Measurements from ENCODE around the gene STAMBP.
"Not testable (repeated sequence)": the region's sequence is repeated elsewhere in the genome, so short reads cannot be mapped to it uniquely, and the experiment has no call there.

STAMBP gene

GRCh38 chr2:73887596-73888353 is 59.0 kb downstream of the STAMBP start:
- peak; percentile 33 for DNase-seq (ENCODE audit: low read depth)

DNA sequence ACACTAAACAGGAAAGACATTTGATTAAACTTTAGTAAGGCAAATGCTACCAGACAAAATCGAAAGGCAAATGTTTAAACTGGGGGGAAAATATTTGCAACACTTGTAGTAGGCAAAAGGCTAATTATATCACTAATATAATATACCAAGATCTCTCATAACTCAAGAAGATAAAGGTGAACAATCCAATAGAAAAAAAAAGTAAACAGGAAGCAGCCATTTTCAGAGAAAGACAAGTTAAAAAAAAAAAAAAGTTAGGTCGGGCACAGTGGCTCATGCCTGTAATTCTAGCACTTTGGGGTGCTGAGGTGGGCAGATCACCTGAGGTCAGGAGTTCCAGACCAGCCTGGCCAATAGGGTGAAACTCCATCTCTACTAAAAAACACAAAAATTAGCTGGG is 59.6 kb downstream of the STAMBP start:
- DNase-seq (ENCODE audit: low read depth): no peak

DNA sequence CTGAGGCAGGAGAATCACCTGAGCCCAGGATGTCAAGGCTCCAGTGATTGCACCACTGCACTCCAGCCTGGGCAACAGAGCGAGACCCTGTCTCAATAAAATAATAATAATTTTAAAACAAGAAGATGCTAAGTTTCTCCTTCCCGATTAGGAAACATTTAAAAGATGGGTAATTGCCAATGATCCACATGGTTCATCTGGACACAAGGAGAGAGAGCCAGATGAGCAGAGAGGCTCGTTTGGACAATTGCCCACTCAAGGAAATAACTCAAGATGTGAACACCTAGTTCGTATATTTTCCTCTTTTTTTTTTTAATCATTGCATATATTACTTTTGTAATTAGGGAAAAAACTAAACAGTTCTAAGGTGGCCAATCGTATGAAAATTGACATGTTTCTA is 60.4 kb downstream of the STAMBP start:
- DNase-seq (ENCODE audit: low read depth): no peak

DNA sequence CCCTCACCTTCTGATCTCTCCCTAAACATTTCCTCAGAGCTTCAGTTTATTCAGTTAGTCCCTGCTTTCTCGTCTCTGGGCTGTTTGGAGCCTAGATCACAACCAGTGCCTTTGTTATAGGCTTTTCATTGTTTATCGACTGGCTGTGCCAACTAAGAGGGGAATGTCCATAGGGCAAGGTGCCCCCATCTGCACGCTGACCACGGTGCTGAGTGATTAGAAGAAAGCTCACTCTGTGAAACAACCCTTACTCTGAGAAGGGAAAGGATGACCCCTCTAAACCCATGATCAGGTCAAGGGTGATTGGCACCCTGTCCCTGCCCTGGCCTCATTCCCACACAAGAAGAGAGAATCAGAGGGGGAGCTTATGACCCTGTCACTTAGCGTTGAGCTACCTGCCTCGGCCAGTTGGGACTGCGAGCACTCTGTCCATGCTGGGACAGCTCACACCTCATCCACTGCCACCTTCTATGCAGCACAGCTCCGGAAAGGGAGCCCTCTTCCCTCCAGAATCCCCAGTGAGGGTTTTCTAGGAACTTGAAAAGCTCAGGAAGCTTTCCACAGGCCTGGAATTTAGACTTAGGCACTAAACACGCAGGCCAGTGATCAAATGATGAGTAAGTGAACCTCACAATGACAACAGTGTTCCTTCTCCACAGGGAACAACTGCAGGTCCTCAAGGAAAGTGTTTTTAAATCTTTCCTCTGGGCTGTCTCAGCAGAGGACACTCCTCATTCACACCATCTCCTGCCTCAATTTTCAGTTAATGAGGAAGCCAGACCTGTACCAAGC is 61.7 kb downstream of the STAMBP start:
- DNase-seq (ENCODE audit: low read depth): no peak

DNA sequence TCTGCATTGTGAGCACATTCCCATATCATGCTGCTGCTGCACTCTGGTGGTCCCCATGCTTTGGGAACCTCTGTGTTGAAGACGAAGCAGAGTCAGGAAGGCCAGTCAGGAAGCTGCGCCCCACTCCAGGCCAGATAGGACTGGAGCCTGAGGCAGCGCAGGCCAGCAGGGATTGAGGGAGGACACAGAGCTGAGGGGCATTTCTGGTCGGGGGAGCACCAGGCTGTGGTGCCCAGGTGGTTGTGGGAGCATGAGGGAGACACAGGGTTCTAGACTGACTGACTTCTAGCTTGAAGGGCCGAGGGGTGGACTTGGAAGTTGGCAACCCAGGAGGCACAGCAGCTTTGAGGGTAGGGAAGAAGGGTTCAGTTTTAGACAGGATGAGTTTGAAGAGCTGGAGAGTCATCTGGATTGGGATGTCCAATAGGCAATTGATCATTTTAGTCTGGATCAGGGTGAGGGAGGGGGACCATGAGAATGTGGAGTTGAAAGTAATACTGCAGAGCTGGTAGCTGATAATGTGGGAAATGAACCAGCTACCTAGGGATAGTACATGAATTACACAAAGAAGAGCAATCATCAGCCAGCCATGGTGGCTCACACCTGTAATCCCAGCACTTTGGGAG is 62.6 kb downstream of the STAMBP start:
- no peak for DNase-seq (ENCODE audit: low read depth)

- DNase-seq (ENCODE audit: low read depth): peak; percentile 16
Measured at GRCh38 chr2:73892631-73893329, 64.0 kb downstream of the STAMBP start, which contains the start of gene ACTG2. Gene ACTG2, plus strand, starts transcription at chr2:73893008. Its CDS starts 8,304 bp downstream, at chr2:73901312.

- no peak for DNase-seq (ENCODE audit: low read depth)
Measured at GRCh38 chr2:73893764-73894474, 65.2 kb downstream of the STAMBP start.

DNA sequence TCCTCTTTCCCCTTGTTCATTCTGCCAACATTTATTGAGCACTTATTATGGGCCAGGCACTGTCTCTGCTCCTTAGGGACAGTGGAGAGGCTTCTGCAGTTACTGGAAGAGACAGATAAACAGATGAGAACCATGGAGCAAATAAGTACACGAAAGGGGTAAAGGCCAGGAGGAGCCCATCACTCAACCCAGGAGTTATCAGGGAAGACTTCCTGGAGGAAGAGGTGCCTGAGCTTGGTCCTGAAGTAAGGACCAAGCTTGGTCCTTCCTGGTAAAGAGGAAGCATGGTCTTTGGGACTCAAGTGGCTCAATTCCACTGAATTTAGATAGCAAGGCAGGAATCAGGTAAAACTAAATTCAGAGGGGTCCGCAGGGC is 65.7 kb downstream of the STAMBP start:
- DNase-seq (ENCODE audit: low read depth): no peak

- no peak for DNase-seq (ENCODE audit: low read depth)
Measured at GRCh38 chr2:73894877-73895276, 66.1 kb downstream of the STAMBP start.

DNA sequence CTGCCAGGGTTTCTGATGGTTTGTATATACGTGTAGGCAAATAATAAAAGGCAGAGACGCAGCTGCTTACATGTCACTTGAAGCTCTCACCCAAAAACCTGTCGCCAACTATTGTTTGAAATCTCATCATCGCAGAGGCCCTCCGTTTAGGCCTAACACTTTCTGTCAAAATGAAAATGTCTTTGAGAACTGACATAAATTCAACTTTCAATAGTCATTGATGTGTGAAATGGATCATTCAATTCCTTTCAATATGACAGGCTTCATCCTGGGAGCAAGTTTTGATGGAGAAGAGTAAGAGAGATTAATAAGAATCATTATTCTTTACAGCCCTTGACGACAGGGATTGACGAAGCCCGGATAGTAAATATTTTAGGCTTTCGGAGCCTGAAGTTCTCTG is 66.7 kb downstream of the STAMBP start:
- no peak for DNase-seq (ENCODE audit: low read depth)

- DNase-seq (ENCODE audit: low read depth): peak; percentile 86
Measured at GRCh38 chr2:73896362-73897239, 67.8 kb downstream of the STAMBP start.

DNA sequence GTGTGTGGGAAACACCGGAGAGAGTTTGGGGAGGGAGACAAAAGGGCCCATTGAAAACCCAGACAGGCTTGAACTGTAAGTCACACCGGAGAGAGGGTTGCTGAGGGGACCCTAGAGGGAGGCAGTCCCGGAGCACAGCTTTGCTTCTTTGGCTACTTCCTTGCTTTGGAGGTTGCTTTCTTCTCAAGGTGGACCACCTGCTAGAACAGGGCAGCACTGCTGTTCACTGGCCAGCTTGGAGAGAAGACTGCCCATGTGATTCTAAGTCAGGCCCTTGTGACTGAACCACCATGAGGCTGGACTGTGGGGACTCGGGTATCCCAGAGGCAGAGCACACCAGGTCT is 68.5 kb downstream of the STAMBP start:
- no peak for DNase-seq (ENCODE audit: low read depth)

- no peak for DNase-seq (ENCODE audit: low read depth)
Measured at GRCh38 chr2:73897934-73898333, 69.2 kb downstream of the STAMBP start.

DNA sequence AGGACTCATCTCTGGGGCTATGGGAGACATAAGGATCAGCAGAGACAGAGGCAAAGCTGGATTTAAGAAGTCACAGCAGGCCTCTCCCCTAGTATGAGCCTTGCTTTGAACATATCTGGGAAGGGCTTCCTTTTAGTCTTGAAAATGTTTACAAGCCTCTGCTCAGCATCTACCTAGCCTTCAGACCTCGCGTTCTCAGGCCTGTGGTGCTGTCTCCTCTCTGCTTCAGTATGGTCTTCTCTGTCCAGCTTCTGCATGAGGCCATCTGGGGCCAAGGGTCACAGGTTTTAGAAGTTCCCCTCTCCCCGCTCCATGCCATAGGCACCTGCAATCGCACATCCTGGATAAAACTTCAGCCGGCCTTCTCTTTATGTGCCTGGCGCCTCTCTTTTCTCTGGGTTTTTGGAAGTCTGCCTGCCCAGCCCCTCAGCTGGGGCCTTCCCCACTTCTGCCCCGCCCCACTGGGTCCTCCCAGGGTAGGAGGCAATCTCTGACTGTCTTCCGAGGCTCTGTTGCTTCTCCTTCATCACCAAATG is 71.1 kb downstream of the STAMBP start:
- no peak for DNase-seq (ENCODE audit: low read depth)

- no peak for DNase-seq (ENCODE audit: low read depth)
Measured at GRCh38 chr2:73901143-73901542, 72.4 kb downstream of the STAMBP start.

DNA sequence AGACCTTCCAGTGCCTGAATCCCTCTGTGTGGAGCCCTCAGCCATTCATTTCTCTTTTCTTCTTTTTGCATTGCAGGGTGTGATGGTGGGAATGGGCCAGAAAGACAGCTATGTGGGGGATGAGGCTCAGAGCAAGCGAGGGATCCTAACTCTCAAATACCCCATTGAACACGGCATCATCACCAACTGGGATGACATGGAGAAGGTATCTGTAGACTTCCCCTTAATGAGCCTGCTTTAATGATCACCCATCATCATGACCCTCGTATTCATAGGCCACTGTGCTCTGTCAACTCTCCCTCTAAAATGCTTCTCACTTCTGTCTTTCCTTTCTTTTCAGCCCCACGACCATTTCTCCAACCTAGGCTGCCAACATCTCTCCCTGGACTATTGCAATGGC is 73.5 kb downstream of the STAMBP start:
- no peak for DNase-seq (ENCODE audit: low read depth)

GRCh38 chr2:73903313-73903712 is 74.6 kb downstream of the STAMBP start:
- no peak for DNase-seq (ENCODE audit: low read depth)

DNA sequence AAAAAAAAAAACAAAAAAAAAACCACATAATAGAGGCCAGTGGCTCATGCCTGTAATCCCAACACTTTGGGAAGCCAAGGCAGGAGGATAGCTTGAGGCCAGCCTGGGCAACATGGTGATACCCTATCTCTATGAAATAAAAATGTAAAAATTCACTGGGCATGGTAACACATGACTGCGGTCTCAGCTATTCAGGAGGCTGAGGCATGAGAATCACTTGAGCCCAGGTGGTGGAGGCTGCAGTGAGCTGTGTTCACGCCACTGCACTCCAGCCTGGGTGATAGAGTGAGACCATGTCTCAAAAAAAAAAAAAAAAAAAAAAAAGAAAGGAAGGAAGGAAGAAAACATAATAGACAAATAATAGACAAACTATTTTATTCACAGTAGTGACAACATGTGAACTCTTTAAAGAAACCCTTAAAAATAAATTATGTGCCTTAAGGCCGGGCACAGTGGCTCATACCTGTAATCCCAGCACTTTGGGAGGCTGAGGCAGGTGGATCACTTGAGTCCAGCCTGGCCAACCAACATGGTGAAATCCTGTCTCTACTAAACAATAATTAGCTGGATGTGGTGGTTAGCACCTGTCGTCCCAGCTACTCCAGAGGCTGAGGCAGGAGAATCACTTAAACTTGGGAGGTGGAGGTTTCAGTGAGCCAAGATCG is 75.3 kb downstream of the STAMBP start:
- DNase-seq (ENCODE audit: low read depth): not testable (repeated sequence)

GRCh38 chr2:73904952-73905351 is 76.2 kb downstream of the STAMBP start:
- DNase-seq (ENCODE audit: low read depth): no peak
